Measurements from ENCODE around the gene FOXN3. TPM values are rescaled to one million over a fixed set of nuclear protein-coding genes. Genes with fewer than 3 reads are reported as not detected.

The FOXN3 gene
- total RNA-seq, 2 donors from 2014 or later = 61.2 to 84.1 TPM

DNA sequence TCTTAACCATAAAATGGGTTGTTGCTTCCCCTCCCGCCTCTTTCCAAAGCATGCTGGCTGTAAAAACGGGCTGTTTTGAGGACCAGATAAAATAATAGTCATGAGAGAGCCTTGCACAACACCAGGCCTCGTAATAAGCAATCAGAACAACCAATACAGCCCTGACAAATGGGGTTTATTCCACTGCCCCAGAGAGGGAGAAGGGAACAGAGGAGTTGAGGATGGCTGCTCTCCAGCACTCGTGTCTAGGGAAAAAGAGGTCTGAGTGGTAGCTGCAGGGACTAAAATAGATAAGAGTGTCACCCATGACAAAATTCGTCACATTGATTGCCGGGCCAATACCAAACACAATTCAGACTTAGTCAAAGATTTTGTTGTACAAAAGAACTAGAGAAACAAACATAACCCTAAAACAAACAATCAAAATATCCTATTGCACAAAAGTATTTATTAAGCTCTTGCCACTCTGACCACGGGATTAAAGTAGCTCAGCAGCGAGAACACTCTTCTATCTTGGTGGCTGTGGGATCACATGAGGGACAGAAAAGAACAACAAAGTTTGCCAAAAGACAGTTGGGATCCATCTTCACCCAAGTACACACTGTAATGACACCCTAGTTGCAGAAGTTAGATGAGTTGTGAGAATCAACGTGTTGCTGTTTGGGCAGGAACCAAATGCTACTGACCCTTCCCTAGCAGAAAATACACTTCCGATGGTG lies 188.0 kb downstream of the FOXN3 start:
- no peak overlapping the region for H3K27ac Mint-ChIP-seq
- no peak for TF ChIP-seq CTCF (conservative IDR thresholded peaks at IDR 0.05)
- WGBS, 2 experiments (ENCODE audit: insufficient coverage in 1 of 2, insufficient read length in 1 of 2) = 77% methylated on average over 10 of the region's 10 CpGs; no CpG with 5 or more reads in 1 of the 2 experiments
- H3K27me3 ChIP-seq (ENCODE audit: control insufficient read depth, insufficient read depth, low read length, poor library complexity, severe bottlenecking) = no peaks in the 10 kb centered on the region
- H3K4me1 ChIP-seq (ENCODE audit: control insufficient read depth, insufficient read depth, low read length) = no peaks in the 10 kb centered on the region
- H3K9me3 ChIP-seq (ENCODE audit: control insufficient read depth, low read length) = no peaks in the 10 kb centered on the region
- no peaks in the 10 kb centered on the region for H3K27me3 Mint-ChIP-seq (ENCODE audit: insufficient read depth)
- H3K4me3 Mint-ChIP-seq = no peak overlapping the region
- no peak for DNase-seq
- no peak overlapping the region for H3K27ac ChIP-seq (ENCODE audit: low read depth, low read length)
- H3K36me3 ChIP-seq (ENCODE audit: control insufficient read depth, insufficient read depth, low read length) = no peaks in the 10 kb centered on the region
- H3K4me3 ChIP-seq (ENCODE audit: low read length) = no peak overlapping the region
- H3K4me1 Mint-ChIP-seq = no peaks in the 10 kb centered on the region
- H3K9ac ChIP-seq (ENCODE audit: extremely low read depth, low read length, poor library complexity, severe bottlenecking) = no peak overlapping the region
- no peaks in the 10 kb centered on the region for H3K9me3 Mint-ChIP-seq
- H3K36me3 Mint-ChIP-seq (ENCODE audit: low read depth) = peaks cover 1% of the 10 kb centered on the region

GRCh38 chr14:89227496-89227836 lies 189.6 kb downstream of the FOXN3 start:
- H3K27ac Mint-ChIP-seq = no peak overlapping the region
- no peaks in the 10 kb centered on the region for H3K27me3 Mint-ChIP-seq (ENCODE audit: insufficient read depth)
- H3K9me3 Mint-ChIP-seq = no peaks in the 10 kb centered on the region

GRCh38 chr14:89226801-89227495 lies 190.1 kb downstream of the FOXN3 start:
- no peak for DNase-seq
- Mint-ChIP-seq H3K27ac (no peak overlapping the region), H3K4me1 (no peaks in the 10 kb centered on the region), H3K27me3 (ENCODE audit: insufficient read depth) (no peaks in the 10 kb centered on the region), H3K9me3 (no peaks in the 10 kb centered on the region), H3K4me3 (no peak overlapping the region), H3K36me3 (ENCODE audit: low read depth) (peaks cover 7% of the 10 kb centered on the region)
- Histone ChIP-seq H3K4me1 (ENCODE audit: control insufficient read depth, insufficient read depth, low read length) (no peaks in the 10 kb centered on the region), H3K36me3 (ENCODE audit: control insufficient read depth, insufficient read depth, low read length) (no peaks in the 10 kb centered on the region), H3K9ac (ENCODE audit: extremely low read depth, low read length, poor library complexity, severe bottlenecking) (no peak overlapping the region), H3K27me3 (ENCODE audit: control insufficient read depth, insufficient read depth, low read length, poor library complexity, severe bottlenecking) (no peaks in the 10 kb centered on the region), H3K27ac (ENCODE audit: low read depth, low read length) (no peak overlapping the region), H3K4me3 (ENCODE audit: low read length) (no peak overlapping the region), H3K9me3 (ENCODE audit: control insufficient read depth, low read length) (no peaks in the 10 kb centered on the region)
- WGBS, 2 experiments (ENCODE audit: insufficient coverage in 1 of 2, insufficient read length in 1 of 2) = 86 to 89% methylated on average over 7 to 8 of the region's 8 CpGs
- no peak for TF ChIP-seq CTCF (conservative IDR thresholded peaks at IDR 0.05)

More at GRCh38 chr14:89227496-89227836, 189.6 kb downstream of the FOXN3 start:
- TF ChIP-seq CTCF (conservative IDR thresholded peaks at IDR 0.05) = no peak
- Histone ChIP-seq H3K9me3 (ENCODE audit: control insufficient read depth, low read length) (no peaks in the 10 kb centered on the region), H3K27me3 (ENCODE audit: control insufficient read depth, insufficient read depth, low read length, poor library complexity, severe bottlenecking) (no peaks in the 10 kb centered on the region), H3K4me1 (ENCODE audit: control insufficient read depth, insufficient read depth, low read length) (no peaks in the 10 kb centered on the region), H3K4me3 (ENCODE audit: low read length) (no peak overlapping the region), H3K36me3 (ENCODE audit: control insufficient read depth, insufficient read depth, low read length) (no peaks in the 10 kb centered on the region), H3K9ac (ENCODE audit: extremely low read depth, low read length, poor library complexity, severe bottlenecking) (no peak overlapping the region), H3K27ac (ENCODE audit: low read depth, low read length) (no peak overlapping the region)
- H3K36me3 Mint-ChIP-seq (ENCODE audit: low read depth) = peaks cover 5% of the 10 kb centered on the region
- 91 to 93% methylated on average over 3 to 8 of the region's 8 CpGs for WGBS, 2 experiments (ENCODE audit: insufficient coverage in 1 of 2, insufficient read length in 1 of 2)
- no peaks in the 10 kb centered on the region for H3K4me1 Mint-ChIP-seq
- no peak overlapping the region for H3K4me3 Mint-ChIP-seq
- DNase-seq = no peak
